ENCODE results near the gene KCNH3.

KCNH3 gene

GRCh38 chr12:49555631-49556390 lies 17.0 kb downstream of the KCNH3 start:
- H3K9me3 ChIP-seq (ENCODE audit: control insufficient read depth in 2 of 2, low read length in 2 of 2) = no peaks in the 10 kb centered on the region
- H3K4me3 ChIP-seq (ENCODE audit: low read length in 2 of 2) = no peak overlapping the region
- H3K9ac ChIP-seq (ENCODE audit: low read length in 2 of 2) = no peak overlapping the region
- H3K27ac ChIP-seq (ENCODE audit: low read length) = no peak overlapping the region
- peaks cover 24 to 26% of the 10 kb centered on the region in 2 donors for H3K36me3 ChIP-seq (ENCODE audit: control insufficient read depth in 2 of 2, insufficient read depth in 2 of 2, low read length in 2 of 2)
- H3K27me3 ChIP-seq (ENCODE audit: control insufficient read depth in 1 of 2, insufficient read depth in 2 of 2, low read length in 2 of 2) = no peaks in the 10 kb centered on the region
- H3K4me1 ChIP-seq (ENCODE audit: control insufficient read depth, insufficient read depth, low read length) = no peaks in the 10 kb centered on the region

GRCh38 chr12:49556391-49557186 lies 17.8 kb downstream of the KCNH3 start:
- Histone ChIP-seq H3K4me3 (ENCODE audit: low read length in 2 of 2) (no peak overlapping the region), H3K9ac (ENCODE audit: low read length in 2 of 2) (no peak overlapping the region), H3K36me3 (ENCODE audit: control insufficient read depth in 2 of 2, insufficient read depth in 2 of 2, low read length in 2 of 2) (peaks cover 24 to 32% of the 10 kb centered on the region in 2 donors), H3K27me3 (ENCODE audit: control insufficient read depth in 1 of 2, insufficient read depth in 2 of 2, low read length in 2 of 2) (no peaks in the 10 kb centered on the region), H3K27ac (ENCODE audit: low read length) (no peak overlapping the region), H3K4me1 (ENCODE audit: control insufficient read depth, insufficient read depth, low read length) (no peaks in the 10 kb centered on the region), H3K9me3 (ENCODE audit: control insufficient read depth in 2 of 2, low read length in 2 of 2) (no peaks in the 10 kb centered on the region)

- Histone ChIP-seq H3K9me3 (ENCODE audit: control insufficient read depth in 2 of 2, low read length in 2 of 2) (no peaks in the 10 kb centered on the region), H3K4me1 (ENCODE audit: control insufficient read depth, insufficient read depth, low read length) (no peaks in the 10 kb centered on the region), H3K36me3 (ENCODE audit: control insufficient read depth in 2 of 2, insufficient read depth in 2 of 2, low read length in 2 of 2) (peaks cover 30 to 40% of the 10 kb centered on the region in 2 donors), H3K9ac (ENCODE audit: low read length in 2 of 2) (no peak overlapping the region), H3K27me3 (ENCODE audit: control insufficient read depth in 1 of 2, insufficient read depth in 2 of 2, low read length in 2 of 2) (no peaks in the 10 kb centered on the region), H3K27ac (ENCODE audit: low read length) (no peak overlapping the region), H3K4me3 (ENCODE audit: low read length in 2 of 2) (no peak overlapping the region)
These were observed 18.5 kb downstream of the KCNH3 start for GRCh38 chr12:49557187-49557916.

- H3K27ac ChIP-seq (ENCODE audit: low read length) = no peak overlapping the region
- no peaks in the 10 kb centered on the region for H3K4me1 ChIP-seq (ENCODE audit: control insufficient read depth, insufficient read depth, low read length)
- peaks cover 35 to 44% of the 10 kb centered on the region in 2 donors for H3K36me3 ChIP-seq (ENCODE audit: control insufficient read depth in 2 of 2, insufficient read depth in 2 of 2, low read length in 2 of 2)
- no peak overlapping the region for H3K4me3 ChIP-seq (ENCODE audit: low read length in 2 of 2)
- H3K27me3 ChIP-seq (ENCODE audit: control insufficient read depth in 1 of 2, insufficient read depth in 2 of 2, low read length in 2 of 2) = no peaks in the 10 kb centered on the region
- H3K9me3 ChIP-seq (ENCODE audit: control insufficient read depth in 2 of 2, low read length in 2 of 2) = no peaks in the 10 kb centered on the region
- no peak overlapping the region for H3K9ac ChIP-seq (ENCODE audit: low read length in 2 of 2)
These were observed 19.0 kb downstream of the KCNH3 start for GRCh38 chr12:49557917-49558215.

GRCh38 chr12:49558526-49558925 lies 19.7 kb downstream of the KCNH3 start:
- no peak overlapping the region for H3K4me3 ChIP-seq (ENCODE audit: low read length in 2 of 2)
- H3K27me3 ChIP-seq (ENCODE audit: control insufficient read depth in 1 of 2, insufficient read depth in 2 of 2, low read length in 2 of 2) = no peaks in the 10 kb centered on the region
- H3K9me3 ChIP-seq (ENCODE audit: control insufficient read depth in 2 of 2, low read length in 2 of 2) = no peaks in the 10 kb centered on the region
- H3K4me1 ChIP-seq (ENCODE audit: control insufficient read depth, insufficient read depth, low read length) = no peaks in the 10 kb centered on the region
- peaks cover 42 to 50% of the 10 kb centered on the region in 2 donors for H3K36me3 ChIP-seq (ENCODE audit: control insufficient read depth in 2 of 2, insufficient read depth in 2 of 2, low read length in 2 of 2)
- no peak overlapping the region for H3K9ac ChIP-seq (ENCODE audit: low read length in 2 of 2)
- H3K27ac ChIP-seq (ENCODE audit: low read length) = no peak overlapping the region

GRCh38 chr12:49559011-49559675 lies 20.3 kb downstream of the KCNH3 start:
- Histone ChIP-seq H3K9me3 (ENCODE audit: control insufficient read depth in 2 of 2, low read length in 2 of 2) (no peaks in the 10 kb centered on the region), H3K4me3 (ENCODE audit: low read length in 2 of 2) (no peak overlapping the region), H3K4me1 (ENCODE audit: control insufficient read depth, insufficient read depth, low read length) (no peaks in the 10 kb centered on the region), H3K9ac (ENCODE audit: low read length in 2 of 2) (no peak overlapping the region), H3K27me3 (ENCODE audit: control insufficient read depth in 1 of 2, insufficient read depth in 2 of 2, low read length in 2 of 2) (no peaks in the 10 kb centered on the region), H3K36me3 (ENCODE audit: control insufficient read depth in 2 of 2, insufficient read depth in 2 of 2, low read length in 2 of 2) (peaks cover 45 to 56% of the 10 kb centered on the region in 2 donors), H3K27ac (ENCODE audit: low read length) (no peak overlapping the region)

GRCh38 chr12:49560695-49561094 lies 21.9 kb downstream of the KCNH3 start:
- no peak overlapping the region for H3K4me3 ChIP-seq (ENCODE audit: low read length in 2 of 2)
- peaks cover under 1% of the 10 kb centered on the region for H3K4me1 ChIP-seq (ENCODE audit: control insufficient read depth, insufficient read depth, low read length)
- no peaks in the 10 kb centered on the region for H3K27me3 ChIP-seq (ENCODE audit: control insufficient read depth in 1 of 2, insufficient read depth in 2 of 2, low read length in 2 of 2)
- H3K36me3 ChIP-seq (ENCODE audit: control insufficient read depth in 2 of 2, insufficient read depth in 2 of 2, low read length in 2 of 2) = peaks cover 52 to 66% of the 10 kb centered on the region in 2 donors
- no peak overlapping the region for H3K9ac ChIP-seq (ENCODE audit: low read length in 2 of 2)
- no peak overlapping the region for H3K27ac ChIP-seq (ENCODE audit: low read length)
- H3K9me3 ChIP-seq (ENCODE audit: control insufficient read depth in 2 of 2, low read length in 2 of 2) = no peaks in the 10 kb centered on the region

GRCh38 chr12:49562233-49562632 lies 23.4 kb downstream of the KCNH3 start:
- no peak overlapping the region for H3K4me3 ChIP-seq (ENCODE audit: low read length in 2 of 2)
- no peak overlapping the region for H3K9ac ChIP-seq (ENCODE audit: low read length in 2 of 2)
- peaks cover 14% of the 10 kb centered on the region for H3K4me1 ChIP-seq (ENCODE audit: control insufficient read depth, insufficient read depth, low read length)
- no peaks in the 10 kb centered on the region for H3K27me3 ChIP-seq (ENCODE audit: control insufficient read depth in 1 of 2, insufficient read depth in 2 of 2, low read length in 2 of 2)
- peaks cover 52 to 68% of the 10 kb centered on the region in 2 donors for H3K36me3 ChIP-seq (ENCODE audit: control insufficient read depth in 2 of 2, insufficient read depth in 2 of 2, low read length in 2 of 2)
- H3K27ac ChIP-seq (ENCODE audit: low read length) = no peak overlapping the region
- H3K9me3 ChIP-seq (ENCODE audit: control insufficient read depth in 2 of 2, low read length in 2 of 2) = no peaks in the 10 kb centered on the region

GRCh38 chr12:49562831-49563230 lies 24.0 kb downstream of the KCNH3 start:
- H3K27ac ChIP-seq (ENCODE audit: low read length) = no peak overlapping the region
- H3K27me3 ChIP-seq (ENCODE audit: control insufficient read depth in 1 of 2, insufficient read depth in 2 of 2, low read length in 2 of 2) = no peaks in the 10 kb centered on the region
- H3K4me1 ChIP-seq (ENCODE audit: control insufficient read depth, insufficient read depth, low read length) = peaks cover 17% of the 10 kb centered on the region
- H3K36me3 ChIP-seq (ENCODE audit: control insufficient read depth in 2 of 2, insufficient read depth in 2 of 2, low read length in 2 of 2) = peaks cover 52 to 68% of the 10 kb centered on the region in 2 donors
- H3K4me3 ChIP-seq (ENCODE audit: low read length in 2 of 2) = no peak overlapping the region
- H3K9ac ChIP-seq (ENCODE audit: low read length in 2 of 2) = no peak overlapping the region
- no peaks in the 10 kb centered on the region for H3K9me3 ChIP-seq (ENCODE audit: control insufficient read depth in 2 of 2, low read length in 2 of 2)

GRCh38 chr12:49563951-49564685 lies 25.3 kb downstream of the KCNH3 start:
- H3K27me3 ChIP-seq (ENCODE audit: control insufficient read depth in 1 of 2, insufficient read depth in 2 of 2, low read length in 2 of 2) = no peaks in the 10 kb centered on the region
- peaks cover 44 to 59% of the 10 kb centered on the region in 2 donors for H3K36me3 ChIP-seq (ENCODE audit: control insufficient read depth in 2 of 2, insufficient read depth in 2 of 2, low read length in 2 of 2)
- H3K9ac ChIP-seq (ENCODE audit: low read length in 2 of 2) = no peak overlapping the region
- no peaks in the 10 kb centered on the region for H3K9me3 ChIP-seq (ENCODE audit: control insufficient read depth in 2 of 2, low read length in 2 of 2)
- H3K4me1 ChIP-seq (ENCODE audit: control insufficient read depth, insufficient read depth, low read length) = peaks cover 23% of the 10 kb centered on the region
- H3K27ac ChIP-seq (ENCODE audit: low read length) = no peak overlapping the region
- H3K4me3 ChIP-seq (ENCODE audit: low read length in 2 of 2) = no peak overlapping the region
